Mesothelial cell of epicardium (in vitro differentiated cells): Measurements from ENCODE around the gene SYCP2. TPM values are rescaled to one million over a fixed set of nuclear protein-coding genes. Genes with fewer than 3 reads are reported as not detected.
"Not testable (repeated sequence)": the region's sequence is repeated elsewhere in the genome, so short reads cannot be mapped to it uniquely, and the experiment has no call there.

ENCODE experiments used
- DNase-seq, 2 experiments: peaks; one replicate each; pipeline ENCODE4 v3.0.0; 2021; ENCODE audit warnings: low spot score in 2 of 2; ENCODE audit not compliant: unreplicated experiment in 2 of 2
- H3K27ac Mint-ChIP-seq: 2 replicates; pipeline ENCODE4 v1.8.0; 2021; ENCODE audit warnings: mixed read lengths
- H3K27me3 Mint-ChIP-seq: 2 replicates; pipeline ENCODE4 v1.8.0; 2021; ENCODE audit warnings: low read depth, mixed read lengths
- H3K36me3 Mint-ChIP-seq: 2 replicates; pipeline ENCODE4 v1.8.0; 2021; ENCODE audit warnings: mixed read lengths
- H3K4me1 Mint-ChIP-seq: 2 replicates; pipeline ENCODE4 v1.8.0; 2021; ENCODE audit warnings: mixed read lengths
- H3K4me3 Mint-ChIP-seq: 2 replicates; pipeline ENCODE4 v1.8.0; 2021; ENCODE audit warnings: mild to moderate bottlenecking, moderate library complexity, mixed read lengths
- H3K9me3 Mint-ChIP-seq: 2 replicates; pipeline ENCODE4 v1.8.0; 2021; ENCODE audit warnings: mixed read lengths
- CTCF ChIP-seq: fragments of 200-600 bp; sonication (generic); IDR thresholded peaks from one replicate; pipeline ENCODE4 v1.5.0; 2021; ENCODE audit warnings: antibody characterized with exemption; ENCODE audit not compliant: unreplicated experiment
- total RNA-seq: library from RNA; stranded (reverse); gene quantifications from 3 replicates; pipeline ENCODE4 v1.2.1, GENCODE V29; 2021

Gene SYCP2
- total RNA-seq, 1 donor from 2014 or later = 2.3 TPM

GRCh38 chr20:59891581-59891980 is 41.9 kb downstream of the SYCP2 start:
- no peak overlapping the region for H3K27ac Mint-ChIP-seq
- no peaks in the 10 kb centered on the region for H3K36me3 Mint-ChIP-seq
- H3K9me3 Mint-ChIP-seq = no peaks in the 10 kb centered on the region
- peaks cover 16% of the 10 kb centered on the region for H3K27me3 Mint-ChIP-seq
- no peak overlapping the region for H3K4me3 Mint-ChIP-seq
- H3K4me1 Mint-ChIP-seq = no peaks in the 10 kb centered on the region
- no peak for DNase-seq
- TF ChIP-seq CTCF = no peak

- not testable (repeated sequence) for H3K4me1 Mint-ChIP-seq, H3K36me3 Mint-ChIP-seq, H3K9me3 Mint-ChIP-seq, H3K27ac Mint-ChIP-seq, H3K4me3 Mint-ChIP-seq, DNase-seq
- H3K27me3 Mint-ChIP-seq = peaks cover 12% of the 10 kb centered on the region
Measured at GRCh38 chr20:59890035-59890434, 43.4 kb downstream of the SYCP2 start.

GRCh38 chr20:59888050-59888449 is 45.4 kb downstream of the SYCP2 start:
- TF ChIP-seq CTCF = no peak
- Mint-ChIP-seq H3K9me3 (no peaks in the 10 kb centered on the region), H3K27me3 (no peaks in the 10 kb centered on the region), H3K36me3 (no peaks in the 10 kb centered on the region), H3K4me3 (no peak overlapping the region), H3K27ac (no peak overlapping the region), H3K4me1 (no peaks in the 10 kb centered on the region)
- DNase-seq = no peak

- no peak for DNase-seq
- H3K9me3 Mint-ChIP-seq = no peaks in the 10 kb centered on the region
- H3K27me3 Mint-ChIP-seq = no peaks in the 10 kb centered on the region
- TF ChIP-seq CTCF = no peak
- H3K36me3 Mint-ChIP-seq = no peaks in the 10 kb centered on the region
- no peaks in the 10 kb centered on the region for H3K4me1 Mint-ChIP-seq
- no peak overlapping the region for H3K27ac Mint-ChIP-seq
- H3K4me3 Mint-ChIP-seq = no peak overlapping the region
Measured at GRCh38 chr20:59884494-59884893, 48.9 kb downstream of the SYCP2 start.

- TF ChIP-seq CTCF = no peak
- H3K36me3 Mint-ChIP-seq = no peaks in the 10 kb centered on the region
- H3K27ac Mint-ChIP-seq = no peak overlapping the region
Measured at GRCh38 chr20:59880198-59880597, 53.2 kb downstream of the SYCP2 start.

GRCh38 chr20:59873409-59873808 is 60.0 kb downstream of the SYCP2 start:
- Mint-ChIP-seq H3K4me3 (no peak overlapping the region), H3K4me1 (no peaks in the 10 kb centered on the region), H3K9me3 (no peaks in the 10 kb centered on the region), H3K36me3 (no peaks in the 10 kb centered on the region), H3K27me3 (peaks cover 2% of the 10 kb centered on the region), H3K27ac (no peak overlapping the region)
- no peak for TF ChIP-seq CTCF
- DNase-seq = no peak

More at GRCh38 chr20:59880198-59880597, 53.2 kb downstream of the SYCP2 start:
- H3K27me3 Mint-ChIP-seq = no peaks in the 10 kb centered on the region
- no peak for DNase-seq
- no peak overlapping the region for H3K4me3 Mint-ChIP-seq
- H3K9me3 Mint-ChIP-seq = peaks cover 5% of the 10 kb centered on the region
- H3K4me1 Mint-ChIP-seq = no peaks in the 10 kb centered on the region
